Activated gamma-delta T cell treated with Interleukin-2 at 50 U/mL for 16 hours (primary cell): ENCODE measurements around the gene TRPM8.
"Not testable (repeated sequence)": the region's sequence is repeated elsewhere in the genome, so short reads cannot be mapped to it uniquely, and the experiment has no call there.

Experiments
- DNase-seq: peaks from one replicate; pipeline ENCODE4 v3.0.0-alpha.2; 2020

Gene TRPM8

DNA sequence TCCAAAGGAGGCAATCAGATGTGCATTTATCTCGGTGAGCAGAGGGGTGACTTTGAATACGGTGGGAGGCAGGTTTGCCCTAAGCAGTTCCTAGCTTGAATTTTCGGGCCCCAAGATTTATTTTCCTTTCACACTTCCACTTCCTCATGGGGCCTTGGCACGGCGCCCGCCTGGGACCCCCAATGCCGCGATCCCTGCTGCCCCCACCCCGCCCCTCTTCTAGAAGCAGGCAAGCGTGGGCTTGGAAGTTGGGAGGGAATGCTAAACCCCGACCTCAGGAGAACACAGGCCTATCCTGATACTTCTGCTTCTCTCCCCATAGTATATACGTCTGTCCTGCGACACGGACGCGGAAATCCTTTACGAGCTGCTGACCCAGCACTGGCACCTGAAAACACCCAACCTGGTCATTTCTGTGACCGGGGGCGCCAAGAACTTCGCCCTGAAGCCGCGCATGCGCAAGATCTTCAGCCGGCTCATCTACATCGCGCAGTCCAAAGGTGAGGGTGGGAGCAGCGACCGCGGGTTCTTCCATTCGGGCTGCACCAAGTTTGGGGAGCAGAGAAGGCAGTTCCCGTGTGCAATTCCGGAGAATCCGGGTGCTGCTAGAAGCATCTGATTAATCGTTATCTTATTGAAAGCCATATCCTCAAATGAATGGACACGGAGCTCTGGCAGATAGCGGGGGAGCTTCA is 21.6 kb downstream of the TRPM8 start:
- DNase-seq, result no peak

DNA sequence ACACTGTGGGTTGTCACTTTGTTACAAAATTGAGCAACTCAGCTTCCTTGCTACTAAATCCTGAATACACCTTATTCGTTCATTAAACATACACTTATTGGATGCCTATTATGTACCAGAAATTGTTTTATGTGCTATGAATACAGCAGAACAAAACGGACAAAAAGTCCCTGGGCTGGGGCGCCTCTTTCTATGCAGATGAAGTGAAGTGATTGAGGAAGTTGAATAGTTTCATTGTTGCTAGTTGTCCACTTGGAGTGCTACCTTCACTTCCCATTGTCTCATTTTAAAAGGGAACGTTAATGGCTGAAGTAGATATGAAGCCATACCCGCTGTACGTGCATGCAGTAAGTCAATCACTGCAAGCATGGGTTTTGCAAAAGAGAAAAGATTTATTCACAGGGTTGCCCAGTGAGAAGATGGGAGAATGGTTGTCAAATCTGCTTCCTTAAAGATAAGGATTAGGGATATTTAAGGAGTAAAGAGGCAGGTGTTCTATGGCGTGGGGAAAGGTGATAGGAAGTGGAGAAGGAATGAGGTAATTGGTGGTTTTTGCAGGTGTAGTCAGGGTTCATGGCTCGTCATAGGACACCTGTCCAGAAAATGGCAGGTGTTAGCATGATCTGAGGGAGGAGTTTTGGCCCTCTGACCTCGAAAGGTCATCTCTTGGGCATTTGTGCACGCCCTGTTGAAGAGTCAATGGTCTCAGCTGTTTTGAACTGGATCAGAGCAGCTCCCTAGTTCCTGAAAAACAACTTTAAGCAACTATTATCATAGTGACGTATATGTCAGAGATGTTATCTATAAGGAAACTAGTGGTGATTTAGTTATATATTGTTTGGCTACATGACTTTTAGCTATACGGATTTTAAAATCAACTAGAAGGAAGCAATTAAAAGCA is 23.5 kb downstream of the TRPM8 start:
- no peak for DNase-seq

DNA sequence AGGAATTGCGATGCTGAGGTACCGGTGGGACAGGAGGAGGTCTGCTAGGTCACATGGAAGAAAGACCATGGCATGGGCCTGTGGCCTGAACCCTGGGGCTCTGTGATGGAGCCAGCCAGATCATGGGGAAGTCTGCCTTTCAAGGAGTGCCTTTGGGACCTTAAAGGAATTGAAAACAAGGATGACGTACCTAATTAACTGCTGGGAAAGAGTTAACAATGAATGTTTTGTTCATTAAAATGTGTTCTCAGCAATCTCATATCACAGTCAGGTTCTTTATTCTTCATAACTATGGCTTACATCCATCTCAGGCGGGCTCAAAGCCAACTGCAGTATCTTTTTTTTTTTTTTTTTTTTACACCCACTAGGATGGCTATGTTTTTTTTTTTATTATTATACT is 25.6 kb downstream of the TRPM8 start:
- DNase-seq, result no peak

DNA sequence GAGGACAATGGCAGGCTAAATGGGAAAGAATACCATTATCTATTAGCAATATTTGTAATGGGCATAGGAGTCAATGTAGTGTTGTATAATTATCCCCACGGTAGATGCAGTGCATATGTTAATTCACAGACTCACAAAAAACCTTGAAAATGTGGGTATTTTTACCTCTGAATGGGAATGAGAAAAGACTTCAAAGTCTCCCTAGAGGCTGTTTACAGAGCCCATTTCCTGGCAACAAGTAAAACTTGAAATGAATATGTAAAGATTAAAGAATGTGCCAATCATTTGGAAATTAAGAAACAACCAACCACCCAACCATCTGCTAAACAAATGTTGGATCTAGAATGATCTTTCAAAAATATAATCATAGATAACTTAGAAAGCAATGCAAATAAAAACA is 27.1 kb downstream of the TRPM8 start:
- DNase-seq, result no peak

DNA sequence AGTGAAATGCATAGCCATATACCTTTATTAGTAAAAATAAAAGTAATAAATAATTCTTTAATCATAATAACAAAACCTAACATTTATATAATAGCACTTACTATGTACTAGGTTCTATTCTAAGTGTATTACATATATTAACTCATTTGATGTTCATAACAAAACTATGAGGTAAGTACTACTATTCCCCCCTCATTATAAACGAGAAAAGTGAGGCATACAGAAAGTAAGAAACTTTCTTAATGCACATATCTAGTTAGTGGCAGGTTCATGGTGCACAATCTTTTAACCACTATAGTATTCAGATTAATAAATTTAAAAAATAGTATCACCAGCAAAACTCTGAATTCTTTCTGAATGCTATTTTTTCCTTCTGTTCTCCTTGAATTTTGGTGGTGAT is 27.5 kb downstream of the TRPM8 start:
- DNase-seq, result no peak

DNA sequence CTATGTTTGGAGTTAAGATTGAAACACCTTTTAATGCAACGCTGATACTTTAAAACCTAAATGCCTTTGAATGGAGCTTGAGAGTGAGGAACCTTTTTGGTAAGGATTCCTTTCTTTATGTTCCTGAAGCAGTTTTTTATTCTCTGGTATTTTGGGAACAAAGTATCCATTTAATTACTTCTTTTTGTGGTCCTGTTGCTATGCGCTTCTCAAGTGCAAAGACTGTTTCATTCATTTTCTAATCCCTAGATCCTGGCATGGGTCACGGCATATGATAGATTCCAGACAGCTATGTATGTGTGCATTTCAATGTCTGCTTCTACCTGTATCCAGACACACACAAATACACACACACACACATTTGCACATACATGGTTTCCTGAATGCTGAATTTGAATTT is 28.0 kb downstream of the TRPM8 start:
- no peak for DNase-seq

DNA sequence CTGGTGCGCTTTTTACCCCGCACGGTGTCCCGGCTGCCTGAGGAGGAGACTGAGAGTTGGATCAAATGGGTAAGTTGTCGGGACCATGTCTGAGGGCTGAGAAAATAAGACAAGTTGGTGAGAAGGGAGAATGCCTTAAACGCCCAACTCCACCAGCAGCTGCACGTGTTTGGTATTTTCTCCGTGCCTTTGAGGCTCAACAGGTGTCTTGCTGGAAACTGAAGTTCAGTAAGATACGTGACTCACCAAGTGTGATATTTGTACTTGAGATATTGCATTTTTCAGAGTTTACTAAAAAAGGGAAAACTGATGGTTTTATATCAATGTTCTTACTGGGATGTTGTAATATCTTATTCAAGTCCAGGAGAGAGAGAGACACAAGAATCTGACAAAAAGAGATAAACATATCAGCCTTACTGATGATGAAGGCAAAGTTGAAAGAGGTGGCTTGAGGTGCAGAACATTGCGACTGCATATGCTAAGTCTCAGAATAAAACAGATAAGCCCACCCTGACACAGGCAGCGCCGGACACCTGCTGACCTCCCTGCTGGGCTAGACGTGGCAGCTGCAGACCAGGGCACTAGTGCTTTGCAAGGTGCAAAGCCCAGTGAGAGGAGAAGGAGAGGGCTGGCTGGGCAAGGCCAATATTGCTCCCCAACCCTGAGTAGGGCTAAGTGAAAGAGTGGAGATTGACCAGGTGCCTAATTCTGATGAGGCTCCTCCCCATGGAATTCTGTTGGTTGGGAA is 33.1 kb downstream of the TRPM8 start:
- no peak for DNase-seq

DNA sequence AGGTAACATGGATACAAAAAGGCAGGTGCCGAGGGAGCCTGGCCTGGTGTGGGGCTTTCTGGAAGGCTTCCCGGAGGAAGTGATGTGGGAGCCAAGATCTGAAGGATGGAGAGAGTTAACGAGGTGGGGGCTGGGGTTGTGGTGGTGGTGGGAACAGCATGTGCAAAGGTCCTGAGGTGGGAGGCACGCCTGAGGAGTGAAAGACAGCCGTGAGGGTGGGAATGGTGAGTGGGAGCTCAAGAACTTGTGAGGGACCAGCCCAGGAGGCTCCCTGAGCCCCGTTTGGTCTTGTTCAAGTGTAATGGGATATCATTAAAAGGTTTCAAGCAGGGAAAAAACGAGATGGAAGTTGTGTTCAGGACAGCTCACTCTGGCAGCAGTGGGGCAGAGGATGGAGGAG is 35.2 kb downstream of the TRPM8 start:
- no peak for DNase-seq

DNA sequence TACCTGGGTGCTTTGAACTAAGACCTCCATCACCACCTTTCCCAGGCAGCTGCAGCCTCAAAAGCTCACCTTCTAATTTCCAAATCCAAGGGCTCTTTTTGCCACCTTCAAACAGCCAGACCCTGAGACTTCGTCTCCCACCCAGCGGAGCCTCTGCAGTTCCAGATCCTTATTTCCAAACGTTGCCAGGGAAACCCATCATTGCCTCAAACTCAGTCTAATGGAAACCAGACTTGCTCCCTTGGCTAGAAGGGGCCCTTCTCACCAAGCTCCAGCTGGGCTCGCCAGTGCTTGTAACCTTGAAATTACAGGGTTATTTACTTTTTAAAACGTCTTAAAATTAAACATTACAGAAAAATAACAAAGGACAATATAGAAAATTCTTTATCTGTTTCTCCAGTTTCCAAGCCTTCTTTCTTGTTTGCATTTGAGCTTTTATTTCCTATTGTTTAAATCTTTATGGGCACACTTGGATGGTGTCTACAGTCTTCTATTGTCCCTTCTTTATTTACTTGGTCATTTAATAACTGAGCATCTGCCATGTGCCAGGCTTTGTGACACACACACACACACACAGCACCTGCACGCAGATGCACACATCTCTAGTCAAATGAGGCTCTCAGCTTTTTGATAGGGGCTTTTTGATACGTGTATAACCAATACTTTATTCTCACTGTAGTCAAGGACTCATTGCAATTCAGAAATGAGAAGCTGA is 36.1 kb downstream of the TRPM8 start:
- DNase-seq, result no peak

DNA sequence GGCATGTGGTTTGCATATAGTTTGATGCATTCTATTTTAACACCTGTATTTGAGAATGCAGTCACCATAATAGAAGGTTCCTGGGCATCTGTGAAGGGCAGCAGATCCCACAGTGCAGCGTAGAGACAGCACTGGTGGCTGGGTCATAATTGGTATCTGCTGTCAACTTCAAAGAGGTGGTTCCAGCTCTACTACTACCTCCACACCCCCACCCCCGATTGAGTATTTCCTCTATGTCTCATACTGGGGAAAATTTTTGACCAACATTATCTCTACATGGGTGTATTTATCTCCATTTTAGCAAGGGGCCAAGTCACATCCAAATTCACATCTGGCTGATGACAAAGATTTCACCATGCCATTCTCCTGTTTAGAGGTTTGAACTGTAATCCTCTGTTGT is 43.0 kb downstream of the TRPM8 start:
- DNase-seq, result no peak

DNA sequence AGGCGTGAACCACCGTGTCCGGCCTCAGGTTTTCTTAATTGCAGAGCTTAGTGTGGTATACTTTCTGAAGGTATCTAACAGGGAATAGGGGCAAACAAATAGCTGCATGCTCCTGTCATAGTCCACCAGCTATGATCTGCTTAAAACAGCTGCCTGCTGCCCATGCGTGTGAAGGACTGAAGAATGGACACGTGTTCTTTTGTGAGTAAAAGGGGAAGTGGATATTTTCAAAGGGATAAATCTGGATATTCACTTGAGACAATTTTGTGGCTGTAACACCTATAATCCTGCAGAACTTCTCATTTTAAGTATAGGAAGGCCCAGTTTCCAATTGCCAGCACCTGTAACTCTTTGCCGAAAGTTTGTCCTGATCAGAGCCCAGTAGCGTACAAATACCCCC is 44.7 kb downstream of the TRPM8 start:
- DNase-seq, result no peak

DNA sequence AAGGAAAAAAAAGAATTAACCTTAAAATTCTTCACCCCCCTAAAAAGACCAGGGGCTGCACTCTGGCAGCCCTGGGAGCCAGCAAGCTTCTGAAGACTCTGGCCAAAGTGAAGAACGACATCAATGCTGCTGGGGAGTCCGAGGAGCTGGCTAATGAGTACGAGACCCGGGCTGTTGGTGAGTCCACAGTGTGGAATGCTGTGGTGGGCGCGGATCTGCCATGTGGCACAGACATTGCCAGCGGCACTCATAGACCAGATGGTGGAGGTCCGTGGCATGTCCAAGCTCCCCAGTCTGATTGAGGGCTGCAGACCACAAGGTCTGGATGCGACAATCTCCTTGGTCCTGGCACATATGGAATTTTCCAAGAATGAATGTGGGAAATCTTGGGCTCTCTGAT is 47.4 kb downstream of the TRPM8 start:
- DNase-seq, result no peak

DNA sequence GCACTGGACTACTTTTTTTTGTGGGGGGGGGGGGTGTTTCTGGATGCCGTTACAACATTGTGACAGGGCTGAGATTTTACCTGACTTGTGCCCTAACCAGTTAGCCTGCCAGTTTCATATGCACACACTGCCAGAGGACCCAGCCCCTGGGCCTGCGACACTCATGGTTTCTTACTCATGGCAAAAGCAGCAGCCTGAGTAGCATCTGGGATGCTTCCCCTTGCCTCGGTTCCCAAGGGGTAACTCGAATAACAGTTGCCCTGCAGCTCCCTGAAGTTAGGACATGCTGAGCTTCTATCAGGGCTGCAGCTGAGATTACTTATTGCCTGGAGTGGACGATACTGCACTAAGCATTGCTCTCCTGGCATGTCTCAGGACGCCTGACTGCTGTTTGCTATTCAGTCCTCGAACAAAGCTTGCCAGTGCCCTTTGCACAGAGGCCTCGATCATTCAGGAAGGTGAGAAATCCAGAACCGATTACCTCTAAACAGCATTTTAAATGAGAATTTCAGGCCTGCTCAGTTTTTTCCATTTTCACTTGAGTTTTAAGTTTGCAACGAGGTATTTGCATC is 47.9 kb downstream of the TRPM8 start:
- no peak for DNase-seq

DNA sequence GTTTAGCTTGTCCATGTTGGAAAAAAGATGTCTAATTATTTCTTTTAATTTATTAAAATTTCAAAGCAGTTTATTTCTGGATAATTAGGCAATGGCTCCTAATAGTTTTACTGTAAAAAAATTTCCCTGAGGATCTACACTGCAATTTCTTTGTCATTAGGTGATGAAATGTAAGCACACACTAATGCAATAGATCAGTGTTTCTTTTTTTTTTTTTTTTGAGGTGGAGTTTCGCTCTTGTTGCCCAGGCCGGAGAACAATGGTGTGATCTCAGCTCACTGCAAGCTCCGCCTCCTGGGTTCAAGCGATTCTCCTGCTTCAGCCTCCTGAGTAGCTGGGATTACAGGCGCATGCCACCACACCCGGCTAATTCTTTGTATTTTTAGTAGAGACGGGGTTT is 48.5 kb downstream of the TRPM8 start:
- not testable (repeated sequence) for DNase-seq

DNA sequence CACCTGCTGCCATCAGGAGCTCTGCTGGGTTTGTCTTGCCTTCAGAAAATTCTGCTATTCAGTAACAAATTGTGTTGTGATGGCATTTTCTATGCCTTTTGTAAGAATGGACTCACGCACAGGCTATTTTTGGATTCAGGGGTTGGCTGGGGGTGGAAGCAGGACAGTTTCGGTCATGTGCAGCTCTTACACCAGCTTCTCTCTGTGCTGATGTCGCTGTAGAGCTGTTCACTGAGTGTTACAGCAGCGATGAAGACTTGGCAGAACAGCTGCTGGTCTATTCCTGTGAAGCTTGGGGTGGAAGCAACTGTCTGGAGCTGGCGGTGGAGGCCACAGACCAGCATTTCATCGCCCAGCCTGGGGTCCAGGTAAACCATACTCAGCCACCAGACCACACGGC is 49.2 kb downstream of the TRPM8 start:
- no peak for DNase-seq

DNA sequence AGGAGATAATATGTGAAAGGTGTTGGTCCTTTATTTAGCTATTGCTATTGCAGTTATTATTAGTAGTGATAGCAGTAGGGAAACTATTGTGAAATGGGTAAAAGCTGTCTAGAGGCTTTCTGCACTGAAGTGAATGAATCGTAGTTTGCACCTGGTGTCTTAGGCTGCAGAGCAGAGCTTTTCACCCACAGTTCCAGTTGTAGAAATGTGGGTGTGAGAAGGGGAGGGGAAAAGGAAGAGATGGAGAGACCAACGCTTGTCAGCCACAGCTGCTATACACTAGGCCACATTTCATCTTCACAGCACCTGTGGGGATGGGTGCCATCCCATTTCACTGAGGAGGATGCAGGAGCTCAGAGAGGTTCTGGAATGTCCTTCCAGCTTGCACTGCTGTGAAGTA is 50.0 kb downstream of the TRPM8 start:
- no peak for DNase-seq

DNA sequence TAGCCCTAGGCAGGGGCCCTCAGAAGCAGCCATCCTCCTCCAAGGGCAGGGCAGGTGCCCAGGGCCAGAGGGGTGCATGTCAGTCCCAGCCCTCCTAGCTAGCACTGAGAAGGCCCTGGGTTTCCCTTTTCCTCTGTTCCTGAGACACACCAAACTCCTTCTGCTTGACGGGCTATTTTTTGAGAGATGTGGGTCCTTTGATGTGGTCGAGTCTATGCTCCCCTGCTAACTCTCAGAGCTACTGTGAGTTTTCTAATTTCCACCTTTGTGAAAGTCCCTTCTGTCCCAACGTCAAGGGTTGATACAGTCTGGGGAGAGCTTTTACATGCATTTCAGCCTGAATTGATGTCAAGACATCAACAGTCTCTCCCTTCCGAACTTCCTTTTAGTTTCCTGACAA is 51.4 kb downstream of the TRPM8 start:
- no peak for DNase-seq

DNA sequence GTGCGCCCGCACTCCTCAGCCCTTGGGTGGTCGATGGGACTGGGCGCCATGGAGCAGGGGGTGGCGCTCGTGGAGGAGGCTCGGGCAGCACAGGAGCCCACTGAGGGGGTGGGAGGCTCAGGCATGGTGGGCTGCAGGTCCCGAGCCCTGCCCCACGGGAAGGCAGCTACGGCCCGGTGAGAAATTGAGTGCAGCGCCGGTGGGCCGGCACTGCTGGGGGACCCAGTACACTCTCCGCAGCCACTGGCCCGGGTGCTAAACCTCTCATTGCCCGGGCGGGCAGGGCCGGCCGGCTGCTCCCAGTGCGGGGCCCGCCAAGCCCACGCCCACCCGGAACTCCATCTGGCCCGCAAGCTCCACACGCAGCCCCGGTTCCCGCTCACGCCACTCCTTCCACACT is 55.3 kb downstream of the TRPM8 start:
- not testable (repeated sequence) for DNase-seq

DNA sequence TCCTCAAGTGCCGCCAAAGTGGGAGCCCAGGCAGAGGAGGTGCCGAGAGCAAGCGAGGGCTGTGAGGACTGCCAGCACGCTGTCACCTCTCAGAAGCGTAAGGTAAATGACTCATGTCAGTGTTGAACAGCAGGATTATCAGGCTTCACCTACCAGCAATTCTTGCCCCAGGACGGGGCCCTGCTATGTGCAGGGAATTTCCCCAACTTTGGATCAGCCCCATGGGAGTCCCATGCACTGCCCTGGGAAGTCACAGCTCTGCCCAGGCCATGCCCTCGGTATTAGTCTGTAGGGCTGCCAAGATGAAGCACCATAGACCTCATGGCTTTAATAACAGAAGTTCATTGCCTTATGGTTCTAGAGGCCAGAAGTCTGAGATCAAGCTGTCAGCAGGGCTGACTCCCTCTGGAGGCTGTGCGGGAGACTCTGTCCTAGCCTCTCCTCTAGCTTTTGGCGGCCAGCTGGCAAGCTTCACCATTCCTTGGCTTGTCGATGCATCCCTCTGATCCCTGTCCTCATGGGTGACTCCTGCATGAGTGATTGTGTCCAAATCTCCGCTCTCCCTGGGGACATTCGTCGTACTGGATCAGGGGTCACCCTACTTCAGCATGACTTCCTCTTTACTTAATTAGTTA is 55.9 kb downstream of the TRPM8 start:
- no peak for DNase-seq

DNA sequence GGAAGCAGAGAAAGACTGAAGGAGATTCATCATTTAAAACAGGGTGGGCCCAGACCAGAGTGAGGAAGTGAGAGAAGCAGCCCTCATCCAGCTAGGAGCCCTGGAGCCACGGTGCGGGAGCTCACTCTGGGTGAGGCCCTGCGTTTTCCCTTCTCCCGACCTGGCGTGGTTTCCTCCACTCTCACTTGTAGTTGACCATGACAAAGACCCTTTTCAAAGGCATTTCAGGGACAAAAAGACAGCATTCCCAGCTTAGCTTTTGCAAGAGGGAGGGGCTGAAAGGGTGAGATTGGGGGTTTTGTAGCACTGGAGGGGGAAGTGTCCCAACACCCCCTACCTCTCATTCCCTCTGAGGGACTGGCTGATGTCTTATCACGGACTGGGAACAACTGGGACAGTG is 56.6 kb downstream of the TRPM8 start:
- DNase-seq, result no peak

DNA sequence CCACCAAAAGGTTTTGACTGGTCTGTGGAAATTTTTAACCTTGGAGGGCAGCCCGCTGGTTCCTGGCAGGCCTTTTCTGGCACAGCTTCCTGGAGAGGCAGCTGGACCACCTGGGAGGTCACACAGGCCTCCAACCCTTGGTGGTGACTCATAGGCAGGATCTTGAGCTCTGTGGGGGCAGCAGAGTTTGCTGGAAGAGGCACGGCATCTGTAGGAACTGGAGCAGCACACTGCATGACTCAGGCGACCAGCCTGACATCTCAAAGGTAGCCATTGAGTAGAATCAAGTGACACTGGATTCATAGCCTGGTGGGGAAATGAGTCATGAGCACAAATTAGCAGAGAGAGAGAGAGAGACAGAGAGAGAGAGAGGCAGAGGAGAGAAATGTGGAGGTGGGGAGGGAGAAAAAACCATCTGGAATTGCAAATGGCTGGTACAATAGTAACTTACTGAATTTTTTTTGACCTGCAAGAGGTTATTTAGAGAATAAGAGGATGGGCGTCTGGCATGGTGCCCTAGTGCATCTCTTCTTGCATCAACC is 57.4 kb downstream of the TRPM8 start:
- no peak for DNase-seq

DNA sequence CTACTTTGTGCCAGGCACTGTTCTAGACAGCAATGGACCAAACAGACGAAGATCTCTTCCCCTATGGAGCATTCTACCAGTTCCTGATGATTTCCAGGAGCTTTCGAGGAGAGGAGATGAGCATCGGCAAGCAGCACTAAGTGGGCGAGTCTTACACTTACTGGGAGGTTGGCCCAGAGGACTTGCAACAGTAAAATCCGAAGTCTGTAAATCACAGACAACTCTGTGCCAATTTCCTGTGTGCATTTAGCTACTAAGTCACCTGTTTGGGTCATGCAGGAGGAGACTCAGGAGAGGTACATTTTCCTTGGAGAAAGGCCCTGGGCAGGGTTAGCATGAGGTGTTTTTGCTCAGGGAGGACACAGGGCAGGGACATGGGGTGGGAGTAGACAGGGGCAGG is 58.9 kb downstream of the TRPM8 start:
- DNase-seq, result no peak
